Panc1 (cell line): ENCODE data around the gene ZBTB47. TPM values are rescaled to one million over a fixed set of nuclear protein-coding genes. Genes with fewer than 3 reads are reported as not detected.
A peak's percentile ranks its signal among the peaks of the same experiment; 100 is the strongest.

ENCODE experiments used
- ATAC-seq: fragments of 200-7000 bp; cut with Tn5 transposase; 2 replicates; pipeline ENCODE4 v1.9.1; 2020; ENCODE audit warnings: mild to moderate bottlenecking, moderate library complexity
- BruUV-seq: library from RNA; stranded (reverse); fragments of 400-500 nt; replicated peaks from 2 replicates; lab custom pipeline; 2021; lab: Mats Ljungman, UMichigan
- CTCF ChIA-PET: fragments of 300-600 bp; sonication (Branson Sonifier 250); formaldehyde crosslinking; loops from one replicate; lab custom pipeline; 2022; ENCODE audit warnings: antibody characterized with exemption; lab: Charles Lee
- POLR2A ChIA-PET: fragments of 300-600 bp; sonication (Branson Sonifier 250); formaldehyde crosslinking; loops from one replicate; lab custom pipeline; 2022; ENCODE audit warnings: antibody characterized with exemption; lab: Charles Lee
- DNase-seq: peaks from one replicate; pipeline ENCODE4 v3.0.0-alpha.2; 2010; ENCODE audit warnings: low read depth, low spot score
- H3K27ac ChIP-seq: 2 replicates; pipeline ENCODE4 v1.5.1; 2011; ENCODE audit warnings: mild to moderate bottlenecking, low read length, inconsistent platforms
- H3K27me3 ChIP-seq: fragments of 200-500 bp; sonication (Bioruptor generic); 2 replicates; pipeline ENCODE4 v1.6.0; 2014; ENCODE audit warnings: low read length, inconsistent platforms; ENCODE audit not compliant: control insufficient read depth, insufficient read depth
- H3K36me3 ChIP-seq: fragments of 200-500 bp; sonication (Bioruptor generic); 2 replicates; pipeline ENCODE4 v1.5.1; 2014; ENCODE audit warnings: inconsistent platforms, mild to moderate bottlenecking, low read length, moderate library complexity; ENCODE audit not compliant: control insufficient read depth, insufficient read depth
- H3K4me1 ChIP-seq: 2 replicates; pipeline ENCODE4 v1.5.1; 2011; ENCODE audit warnings: inconsistent platforms, mild to moderate bottlenecking, low read length, moderate library complexity; ENCODE audit not compliant: control insufficient read depth, insufficient read depth
- H3K4me3 ChIP-seq, 2 experiments: 2 replicates each; pipeline ENCODE4 v1.5.1; 2011 to 2012; ENCODE audit warnings: low read depth in 2 of 2, low read length in 2 of 2, mild to moderate bottlenecking in 2 of 2, inconsistent platforms in 1 of 2, moderate library complexity in 1 of 2
- H3K9me3 ChIP-seq: fragments of 200-500 bp; sonication (Bioruptor generic); 2 replicates; pipeline ENCODE4 v1.5.1; 2014; ENCODE audit warnings: low read depth, mild to moderate bottlenecking, inconsistent platforms, low read length, moderate library complexity; ENCODE audit not compliant: control insufficient read depth, insufficient read depth
- POLR2AphosphoS5 ChIP-seq: IDR thresholded peaks from 2 replicates; pipeline ENCODE4 v1.6.1; 2012; ENCODE audit warnings: mild to moderate bottlenecking, low read depth, low read length, moderate library complexity
- REST ChIP-seq, 2 experiments: IDR thresholded peaks; 2 replicates each; pipeline ENCODE4 v1.6.1; 2011 to 2012; ENCODE audit warnings: low read depth in 2 of 2, control low read depth in 1 of 2, low read length in 1 of 2, mild to moderate bottlenecking in 1 of 2, moderate library complexity in 1 of 2; ENCODE audit not compliant: insufficient read depth in 1 of 2
- SIN3A ChIP-seq: IDR thresholded peaks from 2 replicates; pipeline ENCODE4 v1.6.1; 2012; ENCODE audit warnings: low read depth, mild to moderate bottlenecking, low read length, moderate library complexity, borderline replicate concordance; ENCODE audit not compliant: insufficient read depth
- TCF7L2 ChIP-seq: IDR thresholded peaks from 2 replicates; pipeline ENCODE4 v1.6.1; 2011; ENCODE audit warnings: mild to moderate bottlenecking, low read depth, low read length, inconsistent platforms
- in situ Hi-C: cut with HindIII; loops from 2 replicates; pipeline ENCODE4 v1.10.0; 2016; ENCODE audit warnings: low sequenced_read_pairs, low pct_unique_long_range_greater_than_20kb
- intact Hi-C: fragments of 100-400 bp; cut with micrococcal nuclease; formaldehyde crosslinking; loops from one replicate; pipeline ENCODE4 v1.10.0; 2022; ENCODE audit not compliant: unreplicated experiment
- total RNA-seq: library from RNA; stranded (reverse); gene quantifications from one replicate; pipeline ENCODE4 v1.2.1, GENCODE V29; 2021; ENCODE audit not compliant: unreplicated experiment
- TF ChIP-seq, protein P1 (sequence below): fragments of 450-650 bp; IDR thresholded peaks from 2 replicates; pipeline ENCODE4 v1.5.1; 2017; ENCODE audit warnings: mild to moderate bottlenecking

ZBTB47 gene
- total RNA-seq, 1 experiment from 2014 or later = 3.6 TPM

GRCh38 chr3:42701371-42702065 lies 48.0 kb downstream of the ZBTB47 start:
- H3K27ac ChIP-seq = no peak overlapping the region
- H3K36me3 ChIP-seq = no peaks in the 10 kb centered on the region
- TF ChIP-seq POLR2AphosphoS5 = no peak
- TF ChIP-seq SIN3A = no peak
- TF ChIP-seq, protein P1, sequence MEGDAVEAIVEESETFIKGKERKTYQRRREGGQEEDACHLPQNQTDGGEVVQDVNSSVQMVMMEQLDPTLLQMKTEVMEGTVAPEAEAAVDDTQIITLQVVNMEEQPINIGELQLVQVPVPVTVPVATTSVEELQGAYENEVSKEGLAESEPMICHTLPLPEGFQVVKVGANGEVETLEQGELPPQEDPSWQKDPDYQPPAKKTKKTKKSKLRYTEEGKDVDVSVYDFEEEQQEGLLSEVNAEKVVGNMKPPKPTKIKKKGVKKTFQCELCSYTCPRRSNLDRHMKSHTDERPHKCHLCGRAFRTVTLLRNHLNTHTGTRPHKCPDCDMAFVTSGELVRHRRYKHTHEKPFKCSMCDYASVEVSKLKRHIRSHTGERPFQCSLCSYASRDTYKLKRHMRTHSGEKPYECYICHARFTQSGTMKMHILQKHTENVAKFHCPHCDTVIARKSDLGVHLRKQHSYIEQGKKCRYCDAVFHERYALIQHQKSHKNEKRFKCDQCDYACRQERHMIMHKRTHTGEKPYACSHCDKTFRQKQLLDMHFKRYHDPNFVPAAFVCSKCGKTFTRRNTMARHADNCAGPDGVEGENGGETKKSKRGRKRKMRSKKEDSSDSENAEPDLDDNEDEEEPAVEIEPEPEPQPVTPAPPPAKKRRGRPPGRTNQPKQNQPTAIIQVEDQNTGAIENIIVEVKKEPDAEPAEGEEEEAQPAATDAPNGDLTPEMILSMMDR = no peak
- peak; percentile 93 to 94 for TF ChIP-seq REST (IDR thresholded peaks at IDR 0.05; ENCODE audit: insufficient read depth in 1 of 2, low read depth in 2 of 2, low read length in 1 of 2)
- H3K9me3 ChIP-seq = no peaks in the 10 kb centered on the region
- in situ Hi-C loops = no loop called here
- CTCF ChIA-PET = interaction anchor here (0.6 kb wide), 1 partner anchor 48 kb away, joined by 5 read pairs; the partner anchor contains the start of gene ZBTB47
- no peak overlapping the region for H3K4me3 ChIP-seq
- no peak for DNase-seq
- BruUV-seq = no TSS peak
- H3K4me1 ChIP-seq = no peaks in the 10 kb centered on the region
- POLR2A ChIA-PET = interaction anchor here (0.5 kb wide), 1 partner anchor 117 kb away, joined by 5 read pairs; no protein-coding TSS in a partner anchor
- intact Hi-C loops = no loop called here
- no peak for ATAC-seq
- no peaks in the 10 kb centered on the region for H3K27me3 ChIP-seq

DNA sequence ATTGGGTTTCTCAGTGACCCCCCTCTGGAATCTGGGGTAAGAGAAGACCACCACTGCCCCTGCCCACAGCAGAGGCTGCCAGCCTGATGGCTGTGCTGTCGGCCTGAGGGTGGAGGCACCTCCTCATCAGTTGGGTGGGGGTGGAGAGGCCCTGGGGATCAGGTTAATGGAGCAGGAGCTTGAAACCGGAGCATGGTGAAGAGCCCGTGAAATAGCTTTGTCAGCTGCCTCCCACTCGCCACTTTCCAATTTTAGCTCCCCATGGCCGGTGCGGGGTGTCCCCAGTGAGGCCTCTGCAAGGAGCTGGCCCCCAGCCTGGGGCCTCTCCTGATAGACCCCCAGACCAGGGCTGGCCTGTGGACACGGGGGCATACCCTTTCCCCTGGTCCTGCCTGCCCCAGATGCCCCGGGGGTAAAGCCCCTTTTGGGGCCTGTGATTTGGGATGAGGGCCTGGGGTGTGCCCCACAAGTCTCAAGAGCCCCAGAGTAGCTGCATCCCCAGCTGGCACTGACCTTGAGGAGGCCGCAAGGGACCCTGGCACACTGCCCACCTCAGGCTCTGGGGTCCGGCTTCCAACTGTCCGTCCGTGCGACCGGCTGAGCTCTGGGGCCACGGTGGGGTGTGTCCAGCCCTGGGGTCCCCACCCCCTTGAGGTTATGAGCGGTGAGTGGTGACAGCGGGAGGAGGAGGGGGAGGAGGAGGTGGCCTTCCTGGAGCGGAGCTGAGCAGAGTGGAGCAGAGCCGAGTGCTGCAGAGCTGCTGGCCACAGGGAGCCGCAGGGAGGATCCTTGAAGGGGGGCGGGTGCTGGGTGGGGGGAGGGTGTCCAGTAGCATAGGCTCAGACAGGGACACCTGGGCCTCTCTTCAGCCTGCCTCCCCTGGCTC lies 48.8 kb downstream of the ZBTB47 start, which contains the start of gene HHATL:
Gene HHATL (minus strand): TSS at position 733 of the 886 bp plus-strand sequence. CDS start 1,972 bp downstream, outside the sequence.
- TF ChIP-seq REST (IDR thresholded peaks at IDR 0.05; ENCODE audit: insufficient read depth in 1 of 2, low read depth in 2 of 2, low read length in 1 of 2) (no peak), TCF7L2 (no peak), POLR2AphosphoS5 (no peak), SIN3A (no peak)
- TF ChIP-seq, protein P1 = no peak
- BruUV-seq = no TSS peak
- no peaks in the 10 kb centered on the region for H3K27me3 ChIP-seq
- no peak within 1 kb of the TSS for H3K27ac ChIP-seq
- in situ Hi-C loops (no loop called here), intact Hi-C loops (no loop called here)
- POLR2A ChIA-PET = interaction anchor here (0.5 kb wide), 1 partner anchor 116 kb away, joined by 5 read pairs; no protein-coding TSS in a partner anchor
- ATAC-seq (no peak), DNase-seq (no peak)
- no peak within 1 kb of the TSS for H3K4me3 ChIP-seq
- CTCF ChIA-PET = interaction anchor here (0.6 kb wide), 1 partner anchor 49 kb away, joined by 5 read pairs; the partner anchor contains the start of gene ZBTB47
- H3K4me1 ChIP-seq = no peaks in the 10 kb centered on the region
- H3K36me3 ChIP-seq = no peaks in the 10 kb centered on the region
- H3K9me3 ChIP-seq = no peaks in the 10 kb centered on the region
